ENCODE results near the gene GAB2. TPM values are rescaled to one million over a fixed set of nuclear protein-coding genes. Genes with fewer than 3 reads are reported as not detected.
A peak's percentile ranks its signal among the peaks of the same experiment; 100 is the strongest.

GAB2 gene
- total and polyA plus RNA-seq, 10 of the 15 experiments (the other 5 are each of a cell fraction or from before 2014, with no cell fraction given), result 0.69 to 12.6 (median 3.8) TPM

DNA sequence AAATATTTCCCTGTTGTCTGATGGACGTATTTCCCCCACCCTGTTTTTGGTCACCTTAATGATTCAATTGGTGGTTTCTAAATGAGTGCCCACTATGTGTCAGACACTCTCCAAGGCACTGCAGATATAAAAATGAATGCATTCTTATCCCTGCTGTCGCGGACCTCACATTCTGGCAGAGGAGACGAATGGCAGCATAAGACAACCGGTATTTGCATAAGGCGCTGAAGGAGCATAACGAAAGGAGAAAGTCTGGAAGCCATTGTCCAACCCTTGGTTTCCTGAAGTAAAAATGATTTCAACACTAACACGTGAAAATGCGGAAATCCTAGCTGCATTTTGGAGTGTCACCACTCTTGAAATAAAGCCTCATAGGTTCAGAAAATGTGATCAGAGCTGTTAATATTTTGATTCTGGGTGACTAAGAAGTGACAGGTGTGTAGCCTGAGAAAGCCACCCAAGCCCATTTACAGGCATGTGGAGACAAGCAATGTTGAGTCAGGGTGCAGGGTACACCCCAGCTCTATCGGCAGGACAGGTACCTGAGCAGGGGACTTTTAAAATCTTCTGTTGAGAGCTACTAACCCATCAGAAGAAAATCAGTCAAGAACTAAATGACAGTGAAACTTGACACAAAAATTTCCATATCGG is 10.1 kb upstream of the GAB2 start (continued):
- TF ChIP-seq, protein P1, sequence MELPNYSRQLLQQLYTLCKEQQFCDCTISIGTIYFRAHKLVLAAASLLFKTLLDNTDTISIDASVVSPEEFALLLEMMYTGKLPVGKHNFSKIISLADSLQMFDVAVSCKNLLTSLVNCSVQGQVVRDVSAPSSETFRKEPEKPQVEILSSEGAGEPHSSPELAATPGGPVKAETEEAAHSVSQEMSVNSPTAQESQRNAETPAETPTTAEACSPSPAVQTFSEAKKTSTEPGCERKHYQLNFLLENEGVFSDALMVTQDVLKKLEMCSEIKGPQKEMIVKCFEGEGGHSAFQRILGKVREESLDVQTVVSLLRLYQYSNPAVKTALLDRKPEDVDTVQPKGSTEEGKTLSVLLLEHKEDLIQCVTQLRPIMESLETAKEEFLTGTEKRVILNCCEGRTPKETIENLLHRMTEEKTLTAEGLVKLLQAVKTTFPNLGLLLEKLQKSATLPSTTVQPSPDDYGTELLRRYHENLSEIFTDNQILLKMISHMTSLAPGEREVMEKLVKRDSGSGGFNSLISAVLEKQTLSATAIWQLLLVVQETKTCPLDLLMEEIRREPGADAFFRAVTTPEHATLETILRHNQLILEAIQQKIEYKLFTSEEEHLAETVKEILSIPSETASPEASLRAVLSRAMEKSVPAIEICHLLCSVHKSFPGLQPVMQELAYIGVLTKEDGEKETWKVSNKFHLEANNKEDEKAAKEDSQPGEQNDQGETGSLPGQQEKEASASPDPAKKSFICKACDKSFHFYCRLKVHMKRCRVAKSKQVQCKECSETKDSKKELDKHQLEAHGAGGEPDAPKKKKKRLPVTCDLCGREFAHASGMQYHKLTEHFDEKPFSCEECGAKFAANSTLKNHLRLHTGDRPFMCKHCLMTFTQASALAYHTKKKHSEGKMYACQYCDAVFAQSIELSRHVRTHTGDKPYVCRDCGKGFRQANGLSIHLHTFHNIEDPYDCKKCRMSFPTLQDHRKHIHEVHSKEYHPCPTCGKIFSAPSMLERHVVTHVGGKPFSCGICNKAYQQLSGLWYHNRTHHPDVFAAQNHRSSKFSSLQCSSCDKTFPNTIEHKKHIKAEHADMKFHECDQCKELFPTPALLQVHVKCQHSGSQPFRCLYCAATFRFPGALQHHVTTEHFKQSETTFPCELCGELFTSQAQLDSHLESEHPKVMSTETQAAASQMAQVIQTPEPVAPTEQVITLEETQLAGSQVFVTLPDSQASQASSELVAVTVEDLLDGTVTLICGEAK (IDR thresholded peaks at IDR 0.05; ENCODE audit: borderline replicate concordance), result no peak
- TF ChIP-seq ZBED1 (IDR thresholded peaks at IDR 0.05; ENCODE audit: borderline replicate concordance) (no peak), JUNB (IDR thresholded peaks at IDR 0.05) (peak; percentile 94), HSF1 (IDR thresholded peaks at IDR 0.05; ENCODE audit: low read depth, low read length) (no peak), NFXL1 (IDR thresholded peaks at IDR 0.05; ENCODE audit: borderline replicate concordance) (no peak), EZH2 (IDR thresholded peaks at IDR 0.05; ENCODE audit: borderline replicate concordance, control insufficient read depth, low read depth, low read length) (no peak), CTCF (IDR thresholded peaks at IDR 0.05 in 2 of 3, conservative IDR thresholded peaks at IDR 0.05 in 1 of 3; ENCODE audit: control insufficient read depth in 2 of 3, extremely low read depth in 1 of 3, insufficient read depth in 1 of 3, low read depth in 3 of 3, low read length in 3 of 3) (no peak), DPF2 (IDR thresholded peaks at IDR 0.05) (peak; percentile 80)
- TF ChIP-seq, protein P2, sequence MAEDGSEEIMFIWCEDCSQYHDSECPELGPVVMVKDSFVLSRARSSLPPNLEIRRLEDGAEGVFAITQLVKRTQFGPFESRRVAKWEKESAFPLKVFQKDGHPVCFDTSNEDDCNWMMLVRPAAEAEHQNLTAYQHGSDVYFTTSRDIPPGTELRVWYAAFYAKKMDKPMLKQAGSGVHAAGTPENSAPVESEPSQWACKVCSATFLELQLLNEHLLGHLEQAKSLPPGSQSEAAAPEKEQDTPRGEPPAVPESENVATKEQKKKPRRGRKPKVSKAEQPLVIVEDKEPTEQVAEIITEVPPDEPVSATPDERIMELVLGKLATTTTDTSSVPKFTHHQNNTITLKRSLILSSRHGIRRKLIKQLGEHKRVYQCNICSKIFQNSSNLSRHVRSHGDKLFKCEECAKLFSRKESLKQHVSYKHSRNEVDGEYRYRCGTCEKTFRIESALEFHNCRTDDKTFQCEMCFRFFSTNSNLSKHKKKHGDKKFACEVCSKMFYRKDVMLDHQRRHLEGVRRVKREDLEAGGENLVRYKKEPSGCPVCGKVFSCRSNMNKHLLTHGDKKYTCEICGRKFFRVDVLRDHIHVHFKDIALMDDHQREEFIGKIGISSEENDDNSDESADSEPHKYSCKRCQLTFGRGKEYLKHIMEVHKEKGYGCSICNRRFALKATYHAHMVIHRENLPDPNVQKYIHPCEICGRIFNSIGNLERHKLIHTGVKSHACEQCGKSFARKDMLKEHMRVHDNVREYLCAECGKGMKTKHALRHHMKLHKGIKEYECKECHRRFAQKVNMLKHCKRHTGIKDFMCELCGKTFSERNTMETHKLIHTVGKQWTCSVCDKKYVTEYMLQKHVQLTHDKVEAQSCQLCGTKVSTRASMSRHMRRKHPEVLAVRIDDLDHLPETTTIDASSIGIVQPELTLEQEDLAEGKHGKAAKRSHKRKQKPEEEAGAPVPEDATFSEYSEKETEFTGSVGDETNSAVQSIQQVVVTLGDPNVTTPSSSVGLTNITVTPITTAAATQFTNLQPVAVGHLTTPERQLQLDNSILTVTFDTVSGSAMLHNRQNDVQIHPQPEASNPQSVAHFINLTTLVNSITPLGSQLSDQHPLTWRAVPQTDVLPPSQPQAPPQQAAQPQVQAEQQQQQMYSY (CRISPR knock-in tag; IDR thresholded peaks at IDR 0.05), result no peak
- TF ChIP-seq, protein P3, sequence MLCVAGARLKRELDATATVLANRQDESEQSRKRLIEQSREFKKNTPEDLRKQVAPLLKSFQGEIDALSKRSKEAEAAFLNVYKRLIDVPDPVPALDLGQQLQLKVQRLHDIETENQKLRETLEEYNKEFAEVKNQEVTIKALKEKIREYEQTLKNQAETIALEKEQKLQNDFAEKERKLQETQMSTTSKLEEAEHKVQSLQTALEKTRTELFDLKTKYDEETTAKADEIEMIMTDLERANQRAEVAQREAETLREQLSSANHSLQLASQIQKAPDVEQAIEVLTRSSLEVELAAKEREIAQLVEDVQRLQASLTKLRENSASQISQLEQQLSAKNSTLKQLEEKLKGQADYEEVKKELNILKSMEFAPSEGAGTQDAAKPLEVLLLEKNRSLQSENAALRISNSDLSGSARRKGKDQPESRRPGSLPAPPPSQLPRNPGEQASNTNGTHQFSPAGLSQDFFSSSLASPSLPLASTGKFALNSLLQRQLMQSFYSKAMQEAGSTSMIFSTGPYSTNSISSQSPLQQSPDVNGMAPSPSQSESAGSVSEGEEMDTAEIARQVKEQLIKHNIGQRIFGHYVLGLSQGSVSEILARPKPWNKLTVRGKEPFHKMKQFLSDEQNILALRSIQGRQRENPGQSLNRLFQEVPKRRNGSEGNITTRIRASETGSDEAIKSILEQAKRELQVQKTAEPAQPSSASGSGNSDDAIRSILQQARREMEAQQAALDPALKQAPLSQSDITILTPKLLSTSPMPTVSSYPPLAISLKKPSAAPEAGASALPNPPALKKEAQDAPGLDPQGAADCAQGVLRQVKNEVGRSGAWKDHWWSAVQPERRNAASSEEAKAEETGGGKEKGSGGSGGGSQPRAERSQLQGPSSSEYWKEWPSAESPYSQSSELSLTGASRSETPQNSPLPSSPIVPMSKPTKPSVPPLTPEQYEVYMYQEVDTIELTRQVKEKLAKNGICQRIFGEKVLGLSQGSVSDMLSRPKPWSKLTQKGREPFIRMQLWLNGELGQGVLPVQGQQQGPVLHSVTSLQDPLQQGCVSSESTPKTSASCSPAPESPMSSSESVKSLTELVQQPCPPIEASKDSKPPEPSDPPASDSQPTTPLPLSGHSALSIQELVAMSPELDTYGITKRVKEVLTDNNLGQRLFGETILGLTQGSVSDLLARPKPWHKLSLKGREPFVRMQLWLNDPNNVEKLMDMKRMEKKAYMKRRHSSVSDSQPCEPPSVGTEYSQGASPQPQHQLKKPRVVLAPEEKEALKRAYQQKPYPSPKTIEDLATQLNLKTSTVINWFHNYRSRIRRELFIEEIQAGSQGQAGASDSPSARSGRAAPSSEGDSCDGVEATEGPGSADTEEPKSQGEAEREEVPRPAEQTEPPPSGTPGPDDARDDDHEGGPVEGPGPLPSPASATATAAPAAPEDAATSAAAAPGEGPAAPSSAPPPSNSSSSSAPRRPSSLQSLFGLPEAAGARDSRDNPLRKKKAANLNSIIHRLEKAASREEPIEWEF (IDR thresholded peaks at IDR 0.05; ENCODE audit: insufficient replicate concordance, low read depth, low read length), result no peak
